GM21737 (cell line): ENCODE measurements around the gene CREB5.
A peak's percentile ranks its signal among the peaks of the same experiment; 100 is the strongest.

Experiments
- ATAC-seq: cut with Tn5 transposase; IDR thresholded peaks from one replicate; pipeline ENCODE4 v1.9.1; 2021; ENCODE audit warnings: mild to moderate bottlenecking, moderate library complexity; ENCODE audit not compliant: unreplicated experiment

Gene CREB5

GRCh38 chr7:28836716-28837115, 424.4 kb downstream of the CREB5 start:
- ATAC-seq = no peak

- ATAC-seq = no peak
Measured at GRCh38 chr7:28837216-28837615, 424.9 kb downstream of the CREB5 start.

GRCh38 chr7:28840592-28840995, 428.3 kb downstream of the CREB5 start:
- ATAC-seq = no peak

GRCh38 chr7:28841766-28842165, 429.4 kb downstream of the CREB5 start:
- no peak for ATAC-seq

- no peak for ATAC-seq
Measured at GRCh38 chr7:28842769-28843295, 430.5 kb downstream of the CREB5 start.

- ATAC-seq = no peak
Measured at GRCh38 chr7:28845106-28845505, 432.8 kb downstream of the CREB5 start.

GRCh38 chr7:28847176-28847575, 434.9 kb downstream of the CREB5 start:
- ATAC-seq = no peak

- no peak for ATAC-seq
Measured at GRCh38 chr7:28847681-28848080, 435.4 kb downstream of the CREB5 start.

GRCh38 chr7:28848906-28849305, 436.6 kb downstream of the CREB5 start:
- no peak for ATAC-seq

GRCh38 chr7:28850699-28851098, 438.4 kb downstream of the CREB5 start:
- ATAC-seq = no peak

GRCh38 chr7:28853150-28853549, 440.8 kb downstream of the CREB5 start:
- no peak for ATAC-seq

GRCh38 chr7:28853834-28854749, 441.8 kb downstream of the CREB5 start:
- ATAC-seq = peak; percentile 99

- no peak for ATAC-seq
Measured at GRCh38 chr7:28854750-28855074, 442.4 kb downstream of the CREB5 start.

- ATAC-seq = no peak
Measured at GRCh38 chr7:28855538-28856217, 443.4 kb downstream of the CREB5 start.

GRCh38 chr7:28856656-28857055, 444.3 kb downstream of the CREB5 start:
- no peak for ATAC-seq

GRCh38 chr7:28858206-28858605, 445.9 kb downstream of the CREB5 start:
- ATAC-seq = no peak

GRCh38 chr7:28858895-28859294, 446.6 kb downstream of the CREB5 start:
- no peak for ATAC-seq

- no peak for ATAC-seq
Measured at GRCh38 chr7:28861825-28862224, 449.5 kb downstream of the CREB5 start.

- ATAC-seq = no peak
Measured at GRCh38 chr7:28862595-28863272, 450.4 kb downstream of the CREB5 start.

GRCh38 chr7:28865601-28866144, 453.4 kb downstream of the CREB5 start:
- ATAC-seq = no peak

GRCh38 chr7:28868712-28869111, 456.4 kb downstream of the CREB5 start:
- ATAC-seq = no peak
